HG02981 (cell line): Measurements from ENCODE around the gene SNRNP48.

Experiments
- ATAC-seq: cut with Tn5 transposase; IDR thresholded peaks from one replicate; pipeline ENCODE4 v1.9.1; 2021; ENCODE audit warnings: mild to moderate bottlenecking, moderate library complexity; ENCODE audit not compliant: unreplicated experiment

SNRNP48 gene

DNA sequence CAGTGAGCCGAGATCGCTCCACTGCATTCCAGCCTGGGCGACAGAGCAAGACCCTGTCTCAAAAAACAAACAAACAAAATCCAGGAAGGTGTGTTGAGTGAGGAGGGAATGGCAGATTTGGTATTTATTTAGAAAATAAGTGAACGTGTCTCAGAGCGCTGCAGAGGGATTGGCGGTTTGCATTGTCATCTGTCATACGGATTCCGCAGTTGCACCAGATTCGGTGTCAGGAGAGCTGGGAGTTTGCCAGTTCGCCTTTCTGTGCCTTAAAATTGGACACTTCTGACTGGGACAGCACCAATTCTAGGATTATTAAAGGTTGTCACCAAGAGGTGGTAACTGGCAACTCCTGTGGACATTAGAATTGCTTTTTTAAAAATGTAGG, 912 bp downstream of the SNRNP48 start:
- ATAC-seq = no peak

DNA sequence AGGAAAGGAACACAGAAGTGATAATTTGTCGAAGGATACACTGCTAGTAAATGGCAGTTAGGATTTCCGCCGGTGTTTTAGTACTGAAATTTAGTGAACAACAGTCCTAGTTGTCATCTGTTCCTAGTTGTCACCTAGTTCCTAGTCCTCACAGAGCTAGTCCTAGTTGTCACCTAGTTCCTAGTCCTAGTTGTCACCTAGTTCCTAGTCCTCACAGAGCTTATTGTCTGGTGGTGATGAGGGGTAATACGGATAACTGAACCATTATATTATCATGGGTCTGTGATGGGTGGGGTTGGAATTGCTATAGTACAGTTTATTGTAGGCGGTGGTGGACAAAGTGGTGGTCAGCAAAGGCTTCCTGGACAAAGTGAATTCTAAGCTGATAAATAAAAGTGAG, 1.8 kb downstream of the SNRNP48 start:
- ATAC-seq = no peak

DNA sequence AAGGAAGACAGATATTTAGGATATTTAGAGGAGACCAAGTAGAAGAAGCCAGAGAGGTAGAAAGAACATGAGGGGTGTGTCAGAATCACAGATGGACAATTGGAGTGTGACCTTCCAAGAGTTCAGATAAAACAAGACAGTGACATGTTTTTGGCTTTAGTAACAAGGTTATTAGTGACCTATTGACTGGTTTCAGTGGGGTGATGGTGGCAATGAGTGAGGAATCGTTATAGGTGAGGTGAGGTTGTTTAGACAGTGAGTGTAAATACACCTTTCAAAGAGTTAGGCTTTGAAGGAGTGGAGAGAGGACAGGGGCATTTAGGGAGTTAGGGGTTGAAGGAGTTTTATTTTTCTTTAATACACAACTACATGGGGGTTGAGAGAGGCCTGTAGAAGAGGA, 3.2 kb downstream of the SNRNP48 start:
- ATAC-seq = no peak

DNA sequence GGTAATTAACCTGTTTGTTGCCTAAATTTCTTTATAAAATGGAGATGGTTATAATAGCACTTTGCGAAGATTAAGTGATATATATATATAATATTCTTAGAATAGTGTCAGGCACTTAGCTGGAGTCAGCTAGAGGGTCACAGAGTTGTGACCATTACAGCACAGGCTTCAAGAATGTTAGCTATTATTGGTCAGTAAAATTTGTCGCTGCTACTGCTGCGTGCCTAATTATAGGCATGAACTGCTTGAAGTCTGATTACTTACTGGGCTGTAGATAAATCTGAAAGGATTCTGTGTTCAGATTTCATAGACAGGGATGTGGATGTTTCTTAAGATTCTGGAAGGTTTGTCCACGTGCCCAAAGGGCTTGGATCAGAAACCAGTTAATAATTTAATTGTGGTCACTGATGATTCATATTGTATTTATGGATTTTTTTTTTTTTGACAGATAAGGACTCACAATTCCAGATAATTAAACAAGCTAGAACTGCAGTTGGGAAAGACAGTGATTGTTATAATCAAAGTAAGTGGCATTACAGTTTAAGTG, 4.7 kb downstream of the SNRNP48 start:
- ATAC-seq = no peak

DNA sequence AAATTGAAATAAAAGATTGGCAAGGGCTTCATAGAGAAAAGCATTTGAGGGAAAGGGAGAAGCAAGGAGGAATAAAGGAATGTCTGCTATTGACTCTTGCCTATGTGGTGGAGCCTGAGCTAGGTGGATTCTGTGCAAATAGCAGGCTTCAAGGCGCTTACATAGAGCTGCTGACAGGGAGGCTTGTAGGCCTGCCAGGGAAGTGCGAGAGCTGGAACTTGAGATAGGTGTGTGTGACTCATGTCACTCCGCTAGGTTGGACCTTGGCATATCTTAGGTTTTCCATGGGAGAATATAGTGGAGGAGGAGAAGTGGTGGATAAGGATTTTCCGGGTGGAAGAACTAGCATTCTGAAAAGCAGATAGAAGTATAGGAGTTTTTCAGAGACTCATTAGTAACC, 14.0 kb downstream of the SNRNP48 start:
- ATAC-seq = no peak

DNA sequence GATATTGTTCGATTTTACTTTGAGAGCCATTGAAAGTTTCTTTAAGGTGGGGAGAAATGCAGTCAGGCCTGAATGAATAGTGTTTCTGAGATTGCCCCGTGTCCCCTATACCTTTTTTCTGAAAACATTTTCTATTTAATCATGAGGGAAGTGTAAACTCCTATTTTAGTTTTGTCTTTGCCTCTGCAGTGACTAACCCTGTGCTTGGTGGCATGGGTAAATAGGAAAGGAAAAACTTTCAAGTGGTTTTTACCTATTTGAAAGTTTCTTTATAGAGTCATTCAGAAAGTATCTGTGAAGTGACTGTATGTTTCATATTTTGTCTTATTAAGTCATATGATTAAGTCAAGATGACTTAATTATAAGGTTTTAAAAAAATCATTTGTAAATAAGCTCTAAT, 14.5 kb downstream of the SNRNP48 start:
- no peak for ATAC-seq

DNA sequence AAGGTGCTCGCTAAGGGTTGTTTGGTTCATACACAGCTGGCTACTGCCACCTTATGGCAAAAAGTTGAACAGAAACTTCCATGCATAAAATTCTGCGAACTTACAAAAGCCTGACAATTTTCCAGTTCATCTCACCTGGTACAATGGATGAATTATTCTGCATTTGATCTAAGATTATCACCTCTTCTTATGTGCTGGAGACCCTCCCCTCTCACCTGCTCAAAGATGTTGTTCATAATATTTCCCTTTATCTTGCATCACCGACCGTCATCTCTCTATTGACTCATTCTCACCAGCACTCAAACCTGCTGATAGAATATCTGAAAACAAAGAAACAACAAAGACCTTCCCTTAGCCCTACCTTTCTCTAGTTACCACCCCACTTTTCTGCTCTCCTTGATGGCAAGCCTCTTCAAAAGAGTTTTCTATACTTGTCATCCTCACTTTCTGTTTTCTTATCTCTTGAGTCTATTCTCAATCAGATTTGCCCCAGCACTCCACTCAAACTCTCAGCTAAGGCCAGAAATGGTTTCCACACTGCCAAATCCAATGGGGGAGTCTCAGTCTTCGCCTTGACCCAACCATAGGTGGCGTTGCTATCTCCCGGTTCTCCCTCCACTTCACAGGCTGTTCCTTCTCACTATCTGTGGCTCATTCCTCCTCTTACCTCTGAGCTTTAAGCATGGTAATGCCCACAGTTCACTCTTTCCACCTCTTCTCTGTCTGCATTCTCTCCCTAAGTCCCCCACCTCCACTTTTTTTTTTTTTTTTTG, 25.8 kb downstream of the SNRNP48 start:
- ATAC-seq = no peak

DNA sequence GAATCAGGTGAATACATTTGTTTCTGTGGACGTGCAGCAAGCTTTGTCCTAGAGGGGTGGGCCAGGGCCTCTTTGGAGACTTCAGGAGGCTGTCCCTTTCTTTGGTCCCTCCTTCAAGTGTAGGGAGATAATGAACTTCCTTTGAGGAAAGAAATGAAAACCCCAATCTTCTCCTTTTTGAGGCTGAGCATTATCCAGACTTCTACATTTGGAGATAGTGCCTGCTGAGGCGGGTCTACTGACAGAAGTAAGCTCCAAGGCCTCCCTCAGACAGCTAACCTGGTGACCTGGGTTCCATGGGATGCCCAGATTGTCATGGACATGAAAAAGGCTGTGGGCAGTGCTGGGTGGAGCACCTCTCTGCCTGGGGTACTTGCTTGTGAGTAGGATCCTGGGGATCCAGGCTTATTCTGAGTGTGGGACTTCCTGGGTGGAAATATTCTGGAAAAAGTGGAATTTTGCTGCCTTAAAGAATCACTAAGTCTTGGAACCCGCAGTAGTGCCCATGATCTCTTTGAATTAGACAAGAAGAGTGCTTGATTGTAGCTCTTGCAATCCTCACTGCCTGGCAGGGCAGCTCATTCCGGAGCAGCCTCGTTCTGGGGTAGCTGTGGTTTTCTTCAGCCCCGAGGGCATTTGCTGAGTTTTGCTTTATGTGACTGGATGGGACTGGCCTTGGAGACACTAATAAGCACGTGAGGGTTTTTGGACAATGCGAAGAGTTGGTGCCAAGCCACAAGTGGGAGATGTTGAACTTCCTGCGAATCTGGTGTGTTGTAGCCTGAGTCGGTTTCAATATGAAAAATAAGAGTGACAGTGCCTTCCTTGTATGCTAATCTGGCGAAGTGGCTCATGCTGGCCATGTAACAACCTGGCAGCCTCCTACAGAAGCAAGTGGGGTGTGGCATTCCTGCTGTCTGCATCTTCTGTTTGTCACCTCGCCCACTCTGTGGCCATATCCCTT, 28.1 kb downstream of the SNRNP48 start:
- peak; percentile 78 for ATAC-seq

DNA sequence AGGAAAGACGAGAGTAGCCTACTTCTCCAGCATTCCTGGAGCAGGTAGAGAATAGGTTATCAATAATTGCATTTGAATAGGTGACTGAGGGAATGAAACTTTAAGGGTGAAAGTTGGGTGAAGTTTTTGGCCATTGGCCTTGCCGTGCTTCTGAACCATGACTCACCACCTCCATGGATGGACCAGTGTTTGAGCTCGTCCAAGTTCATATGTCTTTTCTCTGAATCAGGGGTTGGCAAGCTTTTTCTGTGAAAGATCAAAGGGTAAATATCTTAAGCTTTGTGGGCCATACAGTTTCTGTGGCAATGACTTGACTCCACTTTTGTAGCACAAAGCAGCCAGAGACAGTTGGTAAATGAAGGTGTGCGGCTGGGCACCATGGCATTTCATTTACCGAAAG, 31.8 kb downstream of the SNRNP48 start:
- no peak for ATAC-seq

DNA sequence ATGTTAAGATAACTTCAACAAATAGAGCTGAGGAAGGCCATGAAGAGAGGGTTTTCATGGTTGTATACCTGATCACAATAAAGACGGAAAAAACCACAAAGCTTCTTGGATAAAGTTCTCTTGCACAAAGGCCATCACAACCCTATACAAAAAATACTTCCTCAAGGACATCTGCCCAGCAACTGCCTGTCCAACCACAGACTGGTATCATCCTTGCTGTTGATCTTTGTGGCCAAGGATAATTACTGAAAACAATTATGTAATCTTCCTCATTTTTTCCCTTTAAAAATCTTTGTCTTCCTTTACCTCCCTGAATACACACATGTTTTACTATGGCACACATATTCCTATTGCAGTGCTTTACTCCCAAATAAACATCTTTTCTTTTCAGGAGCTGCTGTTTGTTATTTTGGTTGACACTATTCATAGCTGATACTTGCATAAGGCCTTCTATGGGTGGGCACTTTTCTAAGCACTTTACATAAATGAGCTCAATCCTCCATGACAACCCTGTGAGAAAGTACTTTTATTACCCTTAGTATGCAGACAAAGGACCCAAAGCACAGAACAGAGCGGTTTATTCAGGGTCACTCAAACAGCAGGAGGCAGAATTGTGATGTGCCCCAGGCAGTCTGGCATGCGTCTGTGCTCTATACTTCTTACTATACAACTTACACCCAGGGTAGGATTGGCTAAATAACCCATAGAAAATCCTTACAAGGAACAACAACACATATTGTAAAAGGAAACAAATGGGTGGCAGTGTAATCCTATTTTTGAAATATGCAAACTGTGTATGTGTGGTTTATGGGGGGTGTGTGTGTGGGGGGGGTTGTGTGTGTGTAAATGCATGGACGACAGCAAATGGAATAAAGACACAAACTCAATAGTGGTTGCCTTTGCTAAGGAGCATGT, 35.1 kb downstream of the SNRNP48 start:
- no peak for ATAC-seq

DNA sequence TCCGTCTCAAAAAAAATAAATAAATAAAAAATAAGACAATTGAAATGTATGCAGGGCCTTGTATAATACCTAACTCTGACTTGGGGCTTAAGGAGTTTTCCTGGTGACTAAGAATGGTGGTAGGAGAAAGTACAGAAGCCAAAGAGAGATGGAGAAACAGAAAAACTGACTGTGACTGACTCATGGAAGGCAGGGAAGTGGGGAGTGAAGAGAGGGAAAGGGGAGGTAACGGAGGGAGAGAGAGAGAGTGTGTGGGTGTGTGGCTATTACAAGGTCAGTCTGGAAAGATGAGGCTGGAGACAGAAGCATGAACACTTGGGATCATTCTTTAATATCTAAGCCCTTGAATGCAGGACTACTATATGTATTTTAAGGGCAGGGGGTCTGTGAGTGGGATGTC, 38.5 kb downstream of the SNRNP48 start:
- no peak for ATAC-seq

DNA sequence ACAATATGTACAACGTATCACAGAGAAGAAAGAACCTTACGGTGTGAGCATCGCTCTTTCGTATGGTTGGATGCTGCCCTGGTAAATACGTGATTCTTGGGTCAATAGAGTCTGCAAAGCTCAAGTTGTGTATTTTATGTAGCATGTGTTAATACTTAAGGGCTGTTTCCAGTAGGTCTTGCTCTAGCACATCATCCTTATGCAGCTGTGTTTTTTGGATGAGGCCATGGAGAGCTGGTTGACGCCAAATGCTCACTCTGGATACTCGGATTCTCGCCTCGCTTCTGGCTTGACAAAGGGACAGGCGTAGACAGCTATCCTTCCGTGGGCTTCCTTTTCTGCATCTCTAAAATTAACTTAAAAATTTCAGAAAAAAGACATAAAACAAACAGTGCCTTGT, 38.9 kb downstream of the SNRNP48 start:
- ATAC-seq = no peak

DNA sequence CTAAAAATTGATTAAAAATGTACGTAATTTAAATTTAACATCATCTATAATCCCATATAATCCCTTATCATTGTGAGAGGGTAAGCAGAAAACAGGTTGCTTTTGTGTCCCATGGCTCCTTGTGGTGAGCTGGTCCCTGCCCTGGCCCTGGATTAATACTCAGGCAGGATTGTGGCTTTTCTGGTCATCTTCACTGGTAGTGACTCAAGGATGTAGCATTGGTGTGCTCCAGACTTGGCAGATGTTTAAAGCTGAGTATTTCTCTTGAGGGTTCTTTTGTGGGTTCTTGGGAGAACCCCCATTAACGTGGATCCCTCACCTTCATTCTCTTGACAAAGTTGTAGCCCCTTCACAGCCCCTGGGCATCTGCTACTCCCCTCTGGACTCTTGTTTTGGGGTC, 39.3 kb downstream of the SNRNP48 start:
- ATAC-seq = no peak

DNA sequence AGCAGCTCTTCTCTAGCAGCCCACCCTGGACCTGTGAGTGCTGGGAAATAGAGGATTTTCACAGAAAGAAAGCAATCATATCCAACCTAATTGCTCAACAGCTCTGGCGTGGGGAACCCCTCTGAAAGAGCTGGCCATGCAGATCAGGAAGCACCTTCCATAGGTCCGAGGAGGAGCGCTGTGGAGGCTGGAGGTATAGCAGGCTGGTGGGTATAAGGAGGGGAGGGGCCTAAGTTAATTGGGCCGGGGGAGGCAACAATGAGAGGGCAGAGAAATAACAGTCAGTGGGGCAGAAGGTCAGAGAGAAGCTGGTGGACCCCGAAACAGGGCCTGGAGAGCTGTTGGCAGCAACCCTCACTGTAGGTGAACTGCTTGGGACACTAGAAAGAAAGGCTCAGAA, 40.8 kb downstream of the SNRNP48 start:
- no peak for ATAC-seq

DNA sequence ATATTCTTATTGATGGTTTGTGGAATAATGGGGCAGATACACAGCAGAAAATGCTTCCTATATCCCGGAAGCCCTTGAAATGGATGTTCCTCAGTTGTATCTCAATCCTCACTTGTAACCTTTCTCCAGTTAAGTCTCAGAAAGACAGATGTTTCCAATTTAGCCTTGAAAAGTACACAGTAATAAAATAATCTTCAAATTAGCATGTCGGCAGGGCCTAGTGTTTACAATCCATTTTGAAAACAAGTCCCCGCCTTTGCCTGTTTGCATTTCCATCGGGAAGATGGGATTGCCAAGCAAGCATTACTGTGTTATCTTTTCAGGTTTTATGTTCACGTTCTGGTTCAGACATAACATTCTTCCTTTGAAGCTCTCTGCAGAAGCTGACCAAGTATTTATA, 41.5 kb downstream of the SNRNP48 start:
- ATAC-seq = no peak

DNA sequence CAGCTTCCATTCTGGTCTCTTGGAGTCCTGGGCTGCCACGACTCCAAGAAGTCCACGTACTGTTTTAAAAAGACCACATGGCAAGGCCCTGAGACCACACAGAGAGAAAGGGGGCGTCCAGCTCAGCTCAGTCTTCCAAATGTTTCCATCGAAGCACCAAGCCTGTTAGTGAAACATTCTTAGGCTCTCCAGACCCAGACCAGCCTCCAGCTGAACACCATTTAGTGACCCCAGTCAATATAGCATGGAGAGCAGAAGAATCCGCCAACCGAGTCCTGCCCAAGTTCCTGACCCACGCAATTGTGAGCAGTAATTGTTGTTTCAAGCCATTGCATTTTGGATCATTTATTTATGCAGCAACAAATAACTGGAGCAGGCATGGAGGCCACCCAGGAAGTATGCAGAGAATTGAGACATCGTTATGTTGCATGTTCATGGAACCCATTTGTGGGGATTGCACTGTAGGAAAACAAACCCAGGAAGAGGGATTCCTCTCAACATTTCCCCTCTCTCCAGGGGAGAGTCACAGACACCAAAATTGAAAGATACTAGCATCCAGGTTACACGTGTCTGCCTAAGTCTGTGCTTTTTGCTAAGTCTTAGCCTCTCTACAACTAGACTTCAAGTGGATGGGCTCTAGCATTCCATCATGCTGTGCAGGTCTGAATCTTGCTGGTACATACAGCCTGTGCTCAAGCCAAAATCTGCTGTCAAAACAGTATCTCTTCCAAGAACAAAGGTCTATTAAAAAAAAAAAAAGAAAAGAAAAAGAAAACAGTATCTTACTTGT, 42.7 kb downstream of the SNRNP48 start:
- ATAC-seq = no peak

DNA sequence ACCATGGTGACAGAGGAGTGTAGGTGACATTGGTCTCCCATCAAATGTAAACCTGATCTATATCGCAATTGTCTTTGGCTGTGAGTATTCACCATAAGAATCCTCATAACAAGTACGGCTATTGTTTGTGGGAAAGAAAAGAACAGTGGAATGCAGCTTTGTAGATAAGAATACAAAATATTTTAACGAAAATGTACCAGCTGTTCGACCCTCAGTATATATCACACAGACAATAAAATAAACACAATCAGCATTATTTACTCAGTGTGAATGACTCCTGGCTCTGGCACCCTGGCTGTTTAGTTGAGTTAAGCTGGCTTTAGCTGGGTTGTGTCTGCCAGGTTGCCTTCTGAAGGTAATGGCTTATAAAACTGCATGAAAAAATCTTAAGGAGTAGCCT, 43.4 kb downstream of the SNRNP48 start:
- no peak for ATAC-seq

DNA sequence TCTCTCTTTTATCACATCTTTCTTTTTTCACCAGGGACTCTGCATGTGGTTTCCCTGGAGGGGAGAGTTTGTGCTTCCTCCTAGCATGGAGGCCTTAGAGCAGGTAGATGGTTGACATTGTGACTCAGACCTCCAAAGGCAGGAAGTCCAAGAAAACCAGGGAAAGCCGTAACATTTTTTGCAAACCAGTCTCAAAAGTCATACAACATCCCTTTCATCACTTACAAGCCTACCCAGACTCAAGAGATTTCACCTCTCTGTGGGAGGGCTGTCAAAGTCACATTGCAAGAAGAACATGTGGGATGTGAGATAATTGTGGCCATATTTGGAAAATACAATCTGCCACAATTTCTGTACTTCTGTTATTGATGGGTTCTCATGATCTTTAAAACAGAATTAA, 46.2 kb downstream of the SNRNP48 start:
- no peak for ATAC-seq

DNA sequence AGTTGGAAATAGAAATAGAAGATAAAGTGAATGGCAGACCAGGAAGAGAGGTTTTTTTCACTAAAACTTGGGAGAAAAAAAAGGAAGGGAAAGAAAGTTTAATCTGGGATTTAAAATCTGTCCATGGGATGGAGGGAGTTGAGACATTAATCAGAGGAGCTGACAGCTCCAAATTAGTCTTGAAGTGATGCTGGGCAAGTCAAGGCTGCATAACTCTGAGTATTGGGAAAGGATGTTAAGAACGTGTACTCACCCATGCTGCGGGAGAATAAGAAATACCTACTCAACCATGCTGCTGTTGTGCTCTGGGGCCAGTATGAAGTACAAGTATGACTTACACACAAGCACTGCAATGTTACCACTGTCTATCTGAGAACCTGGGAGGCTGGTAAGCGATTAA, 47.5 kb downstream of the SNRNP48 start:
- ATAC-seq = no peak

DNA sequence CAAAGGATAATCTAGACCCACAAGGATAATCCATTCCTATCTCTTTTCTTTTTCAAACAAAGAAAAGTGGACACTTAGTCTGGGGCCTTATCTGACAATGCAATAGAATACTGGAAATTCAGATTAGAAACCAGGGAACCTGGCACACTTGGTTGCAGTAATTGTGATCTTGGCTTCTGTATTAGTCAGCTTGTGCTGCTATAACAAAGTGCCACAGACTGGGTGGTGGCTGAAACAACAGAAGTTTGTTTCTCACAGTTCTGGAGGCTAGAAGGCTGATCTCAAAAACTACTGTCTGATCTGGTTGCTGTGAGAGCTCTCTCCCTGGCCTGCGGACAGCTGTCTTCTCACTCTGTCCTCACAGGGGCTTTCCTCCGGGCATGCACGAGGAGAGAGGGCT, 49.4 kb downstream of the SNRNP48 start:
- ATAC-seq = no peak
